Measurements from ENCODE around the gene HEBP2. TPM values are rescaled to one million over a fixed set of nuclear protein-coding genes. Genes with fewer than 3 reads are reported as not detected.

HEBP2 gene
- total and polyA plus RNA-seq, 2 of the 13 experiments (the other 11 are each of a cell fraction or from before 2014, with no cell fraction given): 16.0 to 72.8 TPM

DNA sequence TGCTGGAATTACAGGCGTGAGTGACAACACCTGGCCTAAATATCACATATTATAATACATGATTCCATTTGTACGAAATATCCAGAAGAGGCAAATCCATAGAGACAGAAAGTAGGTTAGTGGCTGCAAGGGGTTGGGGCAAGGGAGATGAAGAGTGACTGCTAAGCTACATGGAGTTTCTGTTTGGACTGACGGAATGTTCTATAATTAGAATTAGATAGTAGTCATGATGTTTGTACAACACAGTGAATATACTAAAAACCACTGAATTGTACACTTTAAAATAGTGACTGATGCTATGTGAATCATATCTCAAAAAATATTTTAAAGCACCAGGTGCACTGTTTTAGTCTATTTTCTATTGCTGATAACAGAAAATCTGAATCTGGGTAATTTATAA is 3.7 kb upstream of the HEBP2 start (continued):
- TF ChIP-seq BCLAF1 (IDR thresholded peaks at IDR 0.05): no peak
- TF ChIP-seq CHD2 (IDR thresholded peaks at IDR 0.05; ENCODE audit: low read depth, low read length): no peak

- H3K9me3 ChIP-seq (ENCODE audit: low read length): no peaks in the 10 kb centered on the region
- H3K4me1 ChIP-seq (ENCODE audit: insufficient read depth, low read length): peaks cover 29% of the 10 kb centered on the region
- DNase-seq (ENCODE audit: low spot score) (no peak), ATAC-seq (no peak), FAIRE-seq (no peak)
- H4K20me1 ChIP-seq (ENCODE audit: insufficient read depth, low read length): no peaks in the 10 kb centered on the region
- peaks cover 8% of the 10 kb centered on the region for H3K79me2 ChIP-seq (ENCODE audit: insufficient read depth, low read length)
- H3K9ac ChIP-seq (ENCODE audit: insufficient read depth, low read depth, low read length): no peak overlapping the region
- intact Hi-C loops (cut with micrococcal nuclease; ENCODE audit: unreplicated experiment): loop anchor here (5.0 kb wide), 1 partner anchor 295 kb away; the partner anchor contains the start of gene PERP
- H3K4me3 ChIP-seq (replicated peaks in 1 of 3; ENCODE audit: insufficient read depth in 1 of 3, low read depth in 2 of 3, low read length in 3 of 3): no peak overlapping the region; a peak in 1 of 6 replicates
- no peaks in the 10 kb centered on the region; a peak in 2 of 5 replicates for H3K27me3 ChIP-seq (ENCODE audit: control insufficient read depth in 1 of 2, insufficient read depth in 2 of 2, low read length in 2 of 2)
- H2AFZ ChIP-seq (ENCODE audit: low read length): no peak overlapping the region
- in situ Hi-C loops (cut with HindIII; ENCODE audit: extremely low pct_ligation_motif_present, low pct_unique_long_range_greater_than_20kb): loop anchor here (10.0 kb wide), 1 partner anchor 287 kb away; no protein-coding TSS in a partner anchor
- peaks cover 0 to 14% of the 10 kb centered on the region in 2 experiments; a peak in 2 of 5 replicates for H3K36me3 ChIP-seq (replicated peaks in 1 of 2; ENCODE audit: control insufficient read depth in 1 of 2, insufficient read depth in 2 of 2, low read length in 2 of 2)
- 68% methylated on average over 14 of the region's 14 CpGs for WGBS (ENCODE audit: low lambda C conversion rate)
- ChIA-PET CTCF (ENCODE audit: low intra/inter-chr PET ratio, low total read pairs) (no interaction called here), POLR2A (no interaction called here)
- no peak overlapping the region for H3K4me2 ChIP-seq (ENCODE audit: low read depth, low read length)
- no peak overlapping the region for H3K27ac ChIP-seq (ENCODE audit: extremely low read length, insufficient read depth, low read length)
- TF ChIP-seq ZFYVE20 (CRISPR knock-in tag; IDR thresholded peaks at IDR 0.05; ENCODE audit: borderline replicate concordance, low read depth) (no peak), ZNF552 (CRISPR knock-in tag; IDR thresholded peaks at IDR 0.05; ENCODE audit: borderline replicate concordance) (0 out of 2 replicates have a peak, but pooled peaks have one; percentile 1)
- BruUV-seq (replicated peaks): no TSS peak
Observed at GRCh38 chr6:138401960-138402837, 1.8 kb upstream of the HEBP2 start.
